Stimulated activated CD4-positive, alpha-beta T cell treated with anti-CD3 and anti-CD28 coated beads, Interleukin-15, amount 100 ng/mL, for 48 hours (primary cell): Measurements from ENCODE around the gene RASSF7.
"Not testable (repeated sequence)": the region's sequence is repeated elsewhere in the genome, so short reads cannot be mapped to it uniquely, and the experiment has no call there.

Experiments used
- DNase-seq, 2 donors: peaks; one replicate each; pipeline ENCODE4 v3.0.0-alpha.2; 2020; ENCODE audit warnings: low read depth in 2 of 2

The RASSF7 gene, protein sequence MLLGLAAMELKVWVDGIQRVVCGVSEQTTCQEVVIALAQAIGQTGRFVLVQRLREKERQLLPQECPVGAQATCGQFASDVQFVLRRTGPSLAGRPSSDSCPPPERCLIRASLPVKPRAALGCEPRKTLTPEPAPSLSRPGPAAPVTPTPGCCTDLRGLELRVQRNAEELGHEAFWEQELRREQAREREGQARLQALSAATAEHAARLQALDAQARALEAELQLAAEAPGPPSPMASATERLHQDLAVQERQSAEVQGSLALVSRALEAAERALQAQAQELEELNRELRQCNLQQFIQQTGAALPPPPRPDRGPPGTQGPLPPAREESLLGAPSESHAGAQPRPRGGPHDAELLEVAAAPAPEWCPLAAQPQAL

DNA sequence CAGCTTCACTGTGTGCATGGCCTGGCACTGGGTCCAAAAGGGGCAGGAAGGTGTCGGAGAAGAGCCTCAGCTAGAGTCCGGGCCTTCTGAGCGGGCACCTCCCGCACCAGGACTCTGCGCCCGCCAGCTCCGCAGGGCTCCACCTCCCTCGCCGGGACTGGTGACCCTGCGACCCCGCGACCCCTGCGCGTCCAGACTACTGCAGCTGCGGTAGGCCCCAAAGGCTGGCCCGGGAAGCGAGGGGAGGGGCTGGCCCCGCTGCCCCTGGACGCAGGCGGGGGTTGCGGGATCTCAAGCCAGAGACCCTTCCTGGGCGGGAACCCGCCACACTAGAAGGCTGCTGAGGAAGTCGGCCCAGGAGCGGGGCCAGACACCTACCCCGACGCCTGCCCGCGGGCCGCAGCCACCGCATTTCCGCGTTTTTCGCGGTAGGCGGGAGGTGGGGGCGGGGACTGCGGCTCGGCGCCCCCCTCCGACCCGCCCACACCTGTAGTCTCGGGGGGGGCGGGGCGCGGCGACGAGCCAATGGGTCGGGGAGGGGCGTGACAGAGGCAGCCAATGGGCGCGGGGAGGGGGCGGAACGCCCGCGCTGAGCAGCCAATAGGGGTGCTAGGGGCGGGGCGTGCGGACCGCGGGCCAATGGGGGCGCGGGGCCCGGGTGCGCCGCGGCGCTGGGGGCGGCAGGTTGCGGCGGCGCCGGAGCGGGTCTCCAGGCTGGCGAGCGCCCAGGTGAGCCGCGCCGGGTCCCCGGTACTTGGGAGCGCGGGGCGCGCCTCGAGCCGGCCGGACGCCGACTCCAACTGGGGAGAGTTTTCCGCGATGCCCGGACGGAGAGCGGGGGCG lies at the start of gene RASSF7, which contains the start of gene LMNTD2:
Gene RASSF7 (plus strand): TSS at position 666 of the 843 bp plus-strand sequence. CDS start 799 bp downstream, outside the sequence.
Gene LMNTD2 (minus strand): TSS at position 434 of the 843 bp plus-strand sequence. CDS start 22 bp downstream, at position 412.
- peak; percentile 85 to 95 for DNase-seq

GRCh38 chr11:512761-513595 lies 47.8 kb upstream of the RASSF7 start:
- DNase-seq: no peak

GRCh38 chr11:514606-515005 lies 46.2 kb upstream of the RASSF7 start:
- no peak for DNase-seq

GRCh38 chr11:515131-515530 lies 45.6 kb upstream of the RASSF7 start:
- DNase-seq: no peak

DNA sequence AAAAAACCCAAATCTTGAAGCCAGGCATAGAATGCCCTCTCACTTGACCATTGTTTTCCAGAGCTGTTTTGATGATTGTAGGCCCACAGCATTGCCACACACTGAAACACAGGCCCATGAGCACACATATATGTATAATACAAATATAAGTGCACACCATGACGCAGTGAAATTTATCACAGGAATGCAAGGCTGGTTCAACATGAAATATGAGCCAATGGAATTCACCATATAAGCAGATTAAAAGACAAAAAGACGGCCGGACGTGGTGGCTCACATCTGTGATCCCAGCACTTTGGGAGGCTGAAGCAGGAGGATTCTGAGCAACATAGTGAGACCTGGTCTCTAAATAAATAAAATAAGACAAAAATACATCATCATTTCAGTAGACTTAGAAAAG lies 44.4 kb upstream of the RASSF7 start:
- no peak for DNase-seq

- DNase-seq: not testable (repeated sequence)
Measured at GRCh38 chr11:516918-517685, 43.7 kb upstream of the RASSF7 start.

DNA sequence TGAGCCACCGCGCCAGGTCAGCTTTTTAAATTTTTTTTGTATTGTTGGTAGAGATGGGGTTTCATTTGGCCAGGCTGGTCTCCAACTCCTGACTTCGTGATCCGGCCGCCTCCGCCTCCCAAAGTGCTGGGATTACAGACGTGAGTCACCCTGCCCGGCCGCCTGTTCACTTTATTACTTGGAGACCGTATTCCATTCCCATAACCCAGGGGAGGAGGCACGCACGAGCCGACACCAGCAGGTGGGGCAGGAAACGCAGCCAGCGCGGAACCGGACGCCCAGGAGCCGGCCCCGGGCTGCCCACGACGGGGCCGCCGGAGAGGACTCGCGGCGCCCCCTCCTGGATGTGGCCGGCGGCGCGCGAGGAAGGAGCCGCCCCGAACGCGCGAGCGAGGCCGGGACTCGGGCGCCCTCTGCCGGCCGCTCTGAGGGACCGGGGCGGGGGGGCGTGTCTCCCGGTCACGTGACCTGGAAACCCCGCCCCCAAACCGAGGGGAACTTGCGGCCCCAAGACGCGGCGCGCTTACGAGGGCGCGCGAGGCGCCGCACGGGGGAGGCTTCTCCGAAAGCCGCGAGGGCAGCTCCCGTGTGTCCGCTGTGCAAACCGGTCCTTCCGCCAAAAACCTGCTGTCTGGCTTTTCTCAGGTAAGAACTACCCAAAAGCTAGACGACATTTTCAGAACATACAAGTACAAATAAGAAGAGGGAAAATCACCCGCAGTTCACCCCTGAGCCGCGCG lies 42.1 kb upstream of the RASSF7 start:
- peak; percentile 83 to 84 for DNase-seq

GRCh38 chr11:520428-521176 lies 40.2 kb upstream of the RASSF7 start:
- no peak for DNase-seq

- DNase-seq: no peak
Measured at GRCh38 chr11:521177-521688, 39.5 kb upstream of the RASSF7 start.

DNA sequence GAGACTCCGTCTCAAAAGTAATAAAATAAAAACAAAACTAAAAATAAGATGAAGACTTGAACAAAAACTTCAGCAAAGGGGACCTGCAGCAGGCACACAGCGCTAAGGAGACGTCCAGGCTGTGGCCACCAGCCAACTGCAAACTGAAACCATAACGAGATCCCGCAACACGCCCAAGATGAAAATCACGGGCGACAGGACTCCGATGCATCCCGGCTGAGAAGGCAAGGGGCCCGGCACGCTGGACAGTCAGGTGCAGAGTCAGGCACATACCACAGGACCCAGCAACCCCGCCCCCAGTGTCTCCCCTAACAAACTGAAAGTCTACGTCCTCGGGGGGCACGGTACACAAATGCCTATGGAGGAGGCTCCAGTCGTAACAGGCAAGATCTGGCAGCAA lies 34.6 kb upstream of the RASSF7 start:
- no peak for DNase-seq

GRCh38 chr11:528166-528814 lies 32.5 kb upstream of the RASSF7 start:
- no peak for DNase-seq

GRCh38 chr11:528815-529727 lies 31.7 kb upstream of the RASSF7 start:
- no peak for DNase-seq

GRCh38 chr11:529728-530411 lies 30.9 kb upstream of the RASSF7 start:
- no peak for DNase-seq

DNA sequence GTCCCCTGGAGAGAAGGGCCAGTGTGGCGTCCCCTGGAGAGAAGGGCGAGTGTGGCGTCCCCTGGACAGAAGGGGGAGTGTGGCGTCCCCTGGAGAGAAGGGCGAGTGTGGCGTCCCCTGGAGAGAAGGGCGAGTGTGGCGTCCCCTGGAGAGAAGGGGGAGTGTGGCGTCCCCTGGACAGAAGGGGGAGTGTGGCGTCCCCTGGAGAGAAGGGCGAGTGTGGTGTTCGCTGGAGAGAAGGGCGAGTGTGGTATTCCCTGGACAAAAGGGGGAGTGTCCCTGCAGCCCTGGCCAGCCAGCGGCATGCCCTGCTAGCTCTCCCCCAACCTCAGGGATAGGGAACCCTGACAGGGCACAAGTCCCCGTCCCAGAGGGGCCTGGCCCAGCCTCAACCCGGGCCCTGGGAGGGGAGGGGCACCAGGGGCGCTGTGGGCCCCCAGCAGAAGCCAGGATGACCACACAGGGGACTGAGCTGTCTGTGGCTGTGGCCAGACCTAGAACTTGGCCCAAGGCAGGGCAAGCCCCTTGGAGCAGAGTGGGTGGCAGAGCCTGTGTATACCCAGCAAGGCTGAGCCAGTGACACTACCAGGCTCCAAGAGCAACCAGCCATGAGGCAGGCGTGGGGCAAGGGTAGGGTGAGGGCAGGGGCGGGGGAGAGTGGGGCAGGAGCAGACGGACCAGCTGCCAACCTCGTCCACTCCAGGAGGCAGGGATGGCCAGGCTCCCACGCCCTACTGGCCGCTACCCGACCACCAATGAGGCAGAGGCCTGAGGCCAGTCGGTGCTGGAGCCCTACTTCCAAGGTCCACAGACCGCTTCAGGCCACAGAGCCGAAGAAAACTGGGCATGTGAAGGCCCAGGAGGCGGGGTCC lies 29.6 kb upstream of the RASSF7 start:
- DNase-seq: no peak

DNA sequence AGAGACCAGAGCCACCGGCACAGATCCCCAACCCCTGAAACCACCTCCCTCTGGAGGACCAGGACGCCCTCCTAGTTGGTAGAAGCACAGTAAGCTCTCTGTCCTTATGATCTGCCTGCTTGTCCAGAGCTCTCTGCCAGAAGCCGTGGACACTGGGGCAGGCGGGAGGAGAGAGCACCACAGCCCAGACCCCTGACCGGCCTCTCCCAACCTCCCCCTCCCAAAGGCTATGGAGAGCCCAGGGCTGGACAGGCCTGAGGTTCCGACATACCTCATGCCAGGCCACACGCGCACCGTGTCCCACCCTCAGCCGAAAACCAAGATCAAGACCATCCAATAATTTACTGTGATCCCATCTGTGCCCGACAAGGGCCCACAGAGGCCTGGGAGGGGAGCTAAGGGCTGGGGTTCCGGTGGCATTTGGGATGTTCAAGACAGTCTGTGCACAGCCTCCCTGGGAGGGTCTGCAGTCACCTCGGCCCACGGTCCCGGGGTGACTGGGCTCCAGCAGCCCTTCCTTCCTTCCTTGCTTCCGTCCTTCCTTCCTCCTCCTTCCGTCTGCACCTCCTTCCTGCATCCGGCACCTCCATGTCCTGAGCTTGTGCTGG lies 28.7 kb upstream of the RASSF7 start:
- DNase-seq: no peak

- DNase-seq: no peak
Measured at GRCh38 chr11:532527-532985, 28.2 kb upstream of the RASSF7 start.
